Measurements from ENCODE around the gene CPSF4.
"Not testable (repeated sequence)": the region's sequence is repeated elsewhere in the genome, so short reads cannot be mapped to it uniquely, and the experiment has no call there.

CPSF4 gene

GRCh38 chr7:99497766-99498545 is 59.2 kb downstream of the CPSF4 start:
- no peak for DNase-seq

- DNase-seq = peak; percentile 11
These were observed 59.8 kb downstream of the CPSF4 start for GRCh38 chr7:99498546-99498944.

- DNase-seq = no peak
These were observed 60.6 kb downstream of the CPSF4 start for GRCh38 chr7:99499371-99499720.

- DNase-seq = peak; percentile 93
These were observed 61.2 kb downstream of the CPSF4 start, which contains the start of gene ZNF394 for GRCh38 chr7:99499721-99500636. ZNF394 (minus strand) TSS chr7:99500281; CDS start chr7:99500093, 188 bp downstream.

GRCh38 chr7:99500637-99501009 is 61.9 kb downstream of the CPSF4 start:
- DNase-seq = no peak

- DNase-seq = not testable (repeated sequence)
These were observed 62.5 kb downstream of the CPSF4 start for GRCh38 chr7:99501236-99501635.

GRCh38 chr7:99504281-99504602 is 65.5 kb downstream of the CPSF4 start:
- no peak for DNase-seq

GRCh38 chr7:99504603-99505323 is 66.0 kb downstream of the CPSF4 start, which contains the start of gene ZKSCAN5:
ZKSCAN5 (plus strand) TSS chr7:99504662; CDS start chr7:99506045, 1,383 bp downstream.
- peak; percentile 95 for DNase-seq

- DNase-seq = no peak
These were observed 66.5 kb downstream of the CPSF4 start for GRCh38 chr7:99505324-99505662.
